ENCODE data around the gene E2F4. TPM values are rescaled to one million over a fixed set of nuclear protein-coding genes. Genes with fewer than 3 reads are reported as not detected.

The E2F4 gene
- total and polyA plus RNA-seq, 2 of the 8 experiments (the other 6 are each of a cell fraction or from before 2014, with no cell fraction given), result 79.9 to 157 TPM

GRCh38 chr16:67206838-67207248 is 14.9 kb downstream of the E2F4 start:
- Histone ChIP-seq H3K9me3 (ENCODE audit: insufficient read depth in 2 of 2, low read depth in 1 of 2, low read length in 1 of 2) (no peaks in the 10 kb centered on the region), H3K27ac (ENCODE audit: low read depth, low read length) (no peak overlapping the region), H3K79me2 (ENCODE audit: control insufficient read depth in 1 of 2, insufficient read depth in 2 of 2, low read length in 2 of 2) (no peaks in the 10 kb centered on the region), H4K8ac (ENCODE audit: extremely low read depth, insufficient read depth, low read length) (peak overlapping the region; percentile 59; the same call in 1 of the 2 replicates), H2BK12ac (ENCODE audit: low read depth, low read length) (no peak overlapping the region), H3K4me1 (replicated peaks in 1 of 4; ENCODE audit: control insufficient read depth in 3 of 4, insufficient read depth in 4 of 4, low read length in 3 of 4) (peaks cover 0 to 10% (median 1%) of the 10 kb centered on the region in 4 experiments; a peak in 2 of 7 replicates), H3K4me2 (ENCODE audit: insufficient read depth in 1 of 2, low read depth in 2 of 2, low read length in 2 of 2) (no peak overlapping the region; a peak in 1 of 4 replicates), H2AK5ac (ENCODE audit: low read depth, low read length) (no peak overlapping the region), H3K18ac (ENCODE audit: extremely low read depth, low read length) (no peak overlapping the region), H3K23me2 (ENCODE audit: low read depth, low read length) (no peaks in the 10 kb centered on the region), H3K4ac (replicated peaks; ENCODE audit: insufficient read length, low read depth, low read length) (no peak overlapping the region), H3K79me1 (ENCODE audit: low read depth, low read length) (no peaks in the 10 kb centered on the region), H3K4me3 (ENCODE audit: extremely low read depth in 1 of 4, insufficient read depth in 2 of 4, low read depth in 3 of 4, low read length in 4 of 4) (no peak overlapping the region), H2BK120ac (replicated peaks; ENCODE audit: low read depth, low read length) (no peak overlapping the region), H3K9ac (replicated peaks in 1 of 4; ENCODE audit: extremely low read depth in 1 of 4, low read depth in 3 of 4, low read length in 3 of 4) (no peak overlapping the region), H4K20me1 (replicated peaks in 1 of 2; ENCODE audit: control insufficient read depth in 1 of 2, insufficient read depth in 2 of 2, low read length in 2 of 2) (peaks cover 0 to 2% of the 10 kb centered on the region in 2 experiments), H3K23ac (ENCODE audit: insufficient read length) (no peak overlapping the region), H3K27me3 (replicated peaks in 1 of 4; ENCODE audit: control insufficient read depth in 3 of 4, extremely low read depth in 1 of 4, insufficient read depth in 3 of 4, low read length in 3 of 4) (peaks cover 0 to 6% (median 2%) of the 10 kb centered on the region in 4 experiments; a peak in 1 of 7 replicates), H2AFZ (ENCODE audit: low read length) (no peak overlapping the region), H4K5ac (ENCODE audit: insufficient read length, low read depth, low read length) (no peak overlapping the region), H3K14ac (ENCODE audit: insufficient read length) (no peak overlapping the region), H4K91ac (replicated peaks; ENCODE audit: insufficient read length, low read length) (no peak overlapping the region), H3K36me3 (ENCODE audit: control insufficient read depth in 2 of 4, insufficient read depth in 4 of 4, low read length in 3 of 4) (peaks cover 0 to 3% (median 0%) of the 10 kb centered on the region in 4 experiments; a peak in 3 of 8 replicates), H3K56ac (replicated peaks; ENCODE audit: insufficient read length, low read depth, low read length) (no peak overlapping the region), H2BK20ac (ENCODE audit: low read length) (no peak overlapping the region), H2BK15ac (ENCODE audit: low read length) (no peak overlapping the region), H2BK5ac (ENCODE audit: low read depth, low read length) (0 out of 2 replicates have a peak overlapping the region, but pooled peaks have one; percentile 60)
- TF ChIP-seq HDAC6 (IDR thresholded peaks at IDR 0.05; ENCODE audit: low read depth, low read length) (no peak), FOSL1 (IDR thresholded peaks at IDR 0.05; ENCODE audit: insufficient read depth, low read depth, low read length) (no peak), TAF7 (optimal IDR thresholded peaks at IDR 0.05; ENCODE audit: borderline replicate concordance, low read depth, low read length) (no peak), ATF2 (IDR thresholded peaks at IDR 0.05; ENCODE audit: low read length) (no peak), CEBPB (IDR thresholded peaks at IDR 0.05; ENCODE audit: low read depth, low read length) (no peak), E2F6 (IDR thresholded peaks at IDR 0.05) (no peak), RNF2 (IDR thresholded peaks at IDR 0.05; ENCODE audit: borderline replicate concordance, low read depth, low read length, missing control alignments, poor library complexity, severe bottlenecking) (no peak), TEAD4 (IDR thresholded peaks at IDR 0.05; ENCODE audit: low read depth, low read length) (no peak), GABPA (IDR thresholded peaks at IDR 0.05; ENCODE audit: borderline replicate concordance, insufficient read depth, low read length) (no peak), TCF12 (IDR thresholded peaks at IDR 0.05; ENCODE audit: low read depth, low read length) (no peak), JUND (IDR thresholded peaks at IDR 0.05; ENCODE audit: low read length) (no peak)
- FAIRE-seq (no peak), DNase-seq (ENCODE audit: low read depth in 1 of 2, low spot score in 2 of 2) (no peak)
- CTCF ChIA-PET (ENCODE audit: partially characterized antibody), result interaction anchor here (1.9 to 8.9 kb wide), 4 partner anchors 11 to 38 kb away, joined by 5 to 111 read pairs (median 8); partner anchors contain the start of genes E2F4 and ELMO3
- POLR2A ChIA-PET (ENCODE audit: partially characterized antibody), result interaction anchor here (0.8 to 5.4 kb wide), 6 partner anchors 8 to 208 kb away, joined by 3 to 20 read pairs (median 11); partner anchors contain the start of gene TMEM208
- WGBS, 2 experiments (ENCODE audit: extremely low coverage in 1 of 2, insufficient coverage in 1 of 2, insufficient read length in 1 of 2, insufficient replicate concordance in 2 of 2, low coverage in 1 of 2, low lambda C conversion rate in 2 of 2, missing lambda C conversion rate in 1 of 2), result 90% methylated on average over 3 of the region's 3 CpGs; no CpG with 5 or more reads in 1 of the 2 experiments
